GM21447 (cell line): ENCODE measurements around the gene POLD4.
A peak's percentile ranks its signal among the peaks of the same experiment; 100 is the strongest.

Experiments used
- ATAC-seq: cut with Tn5 transposase; IDR thresholded peaks from one replicate; pipeline ENCODE4 v1.9.1; 2021; ENCODE audit not compliant: unreplicated experiment

Gene POLD4

GRCh38 chr11:67317888-67318555 lies 35.3 kb downstream of the POLD4 start:
- ATAC-seq: no peak

- peak; percentile 78 for ATAC-seq
These were observed 36.0 kb downstream of the POLD4 start for GRCh38 chr11:67317205-67317887.

- ATAC-seq: no peak
These were observed 36.5 kb downstream of the POLD4 start for GRCh38 chr11:67316882-67317204.

- no peak for ATAC-seq
These were observed 37.9 kb downstream of the POLD4 start for GRCh38 chr11:67315325-67315909.

- ATAC-seq: no peak
These were observed 39.1 kb downstream of the POLD4 start for GRCh38 chr11:67314218-67314617.

GRCh38 chr11:67313125-67313890 lies 40.0 kb downstream of the POLD4 start:
- no peak for ATAC-seq

GRCh38 chr11:67312187-67313021 lies 40.9 kb downstream of the POLD4 start:
- ATAC-seq: no peak

- ATAC-seq: no peak
These were observed 41.7 kb downstream of the POLD4 start for GRCh38 chr11:67311556-67312082.

GRCh38 chr11:67311051-67311555 lies 42.2 kb downstream of the POLD4 start:
- no peak for ATAC-seq

- ATAC-seq: no peak
These were observed 42.9 kb downstream of the POLD4 start for GRCh38 chr11:67310246-67311050.

GRCh38 chr11:67309661-67310061 lies 43.7 kb downstream of the POLD4 start:
- ATAC-seq: no peak

GRCh38 chr11:67309166-67309565 lies 44.2 kb downstream of the POLD4 start:
- ATAC-seq: no peak

GRCh38 chr11:67308031-67308866 lies 45.1 kb downstream of the POLD4 start:
- ATAC-seq: no peak

GRCh38 chr11:67307545-67308001 lies 45.8 kb downstream of the POLD4 start:
- no peak for ATAC-seq

GRCh38 chr11:67306769-67307544 lies 46.4 kb downstream of the POLD4 start:
- ATAC-seq: no peak

GRCh38 chr11:67304511-67305113 lies 48.7 kb downstream of the POLD4 start:
- no peak for ATAC-seq

GRCh38 chr11:67303835-67304411 lies 49.4 kb downstream of the POLD4 start:
- ATAC-seq: no peak
